ENCODE measurements around the gene CTNND1.
A peak's percentile ranks its signal among the peaks of the same experiment; 100 is the strongest.
"Not testable (repeated sequence)": the region's sequence is repeated elsewhere in the genome, so short reads cannot be mapped to it uniquely, and the experiment has no call there.

The CTNND1 gene

DNA sequence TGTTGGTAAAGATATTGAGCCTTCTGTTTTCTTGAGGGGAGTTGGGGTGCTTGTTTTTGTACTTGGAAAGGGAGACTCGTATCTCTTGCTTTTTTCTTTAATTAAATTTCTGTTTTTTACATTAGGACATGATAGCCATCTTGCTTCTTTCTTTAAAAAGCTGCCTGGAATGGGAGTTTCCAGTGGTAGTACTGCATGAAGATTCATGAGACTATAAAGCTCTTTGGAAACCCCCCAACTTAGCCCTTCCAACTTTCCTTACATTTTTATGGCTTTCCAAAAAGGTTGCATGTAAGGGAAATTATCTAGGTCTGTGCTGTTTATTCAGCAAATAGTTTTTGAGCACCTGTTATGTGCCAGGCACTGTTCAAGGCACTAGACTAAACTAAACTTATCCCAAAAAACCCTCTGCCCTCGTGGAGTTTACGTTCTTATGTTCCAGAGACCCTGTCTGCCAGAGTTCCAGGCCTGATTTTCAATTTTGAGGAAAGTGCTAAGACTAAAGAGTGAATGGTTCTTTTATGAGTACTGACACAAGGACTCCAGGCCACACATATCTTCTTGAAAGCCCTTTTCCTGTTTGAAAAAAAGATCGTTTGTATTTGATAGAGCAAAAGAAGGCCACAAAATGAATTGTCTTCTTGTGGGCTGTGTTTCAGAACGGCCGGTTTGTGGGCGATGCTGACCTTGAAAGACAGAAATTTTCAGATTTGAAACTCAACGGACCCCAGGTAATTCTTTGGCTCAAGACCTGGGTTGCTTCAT, 31.9 kb downstream of the CTNND1 start:
- Mint-ChIP-seq H3K9me3 (no peaks in the 10 kb centered on the region), H3K4me3 (peak overlapping the region; percentile 63 to 77), H3K4me1 (peaks cover 42% of the 10 kb centered on the region)

DNA sequence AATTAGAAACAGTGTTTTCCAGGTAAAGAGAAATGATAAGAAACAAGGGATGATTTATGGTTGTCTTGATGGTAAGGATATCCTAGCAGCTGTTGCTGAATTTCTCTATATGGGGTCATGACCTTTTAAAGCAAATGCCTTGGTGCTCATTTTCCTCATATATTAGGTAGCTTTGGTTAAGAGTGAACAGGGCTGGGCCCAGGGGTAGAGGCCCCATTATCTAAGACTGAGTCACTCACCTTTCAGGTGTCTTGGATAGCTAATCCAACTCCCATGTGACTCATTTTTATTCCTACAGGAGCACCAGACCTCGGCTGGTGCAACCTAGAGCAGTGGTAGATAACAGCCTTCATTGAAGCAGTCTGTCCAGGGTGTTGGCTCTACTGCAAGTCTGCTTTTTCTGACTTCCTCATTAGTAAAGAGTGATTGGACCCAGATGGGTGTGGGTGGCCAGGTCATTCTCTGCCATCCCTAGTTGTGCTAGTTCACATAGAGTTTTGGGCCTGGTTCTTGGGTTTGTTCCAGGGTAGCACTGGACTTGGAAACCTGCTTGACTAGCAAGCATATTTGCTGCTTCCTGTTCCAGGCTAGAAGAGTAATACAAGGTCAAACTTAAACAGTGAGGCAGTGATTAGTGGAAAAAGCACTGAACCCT, 37.4 kb downstream of the CTNND1 start:
- peaks cover 34% of the 10 kb centered on the region for H3K4me1 Mint-ChIP-seq
- ATAC-seq = no peak
- H3K4me3 Mint-ChIP-seq = no peak overlapping the region
- H3K9me3 Mint-ChIP-seq = no peaks in the 10 kb centered on the region
- peak overlapping the region in 1 of 2 donors; percentile 74 for H3K27ac Mint-ChIP-seq
- H3K27me3 Mint-ChIP-seq = no peaks in the 10 kb centered on the region
- DNase-seq = no peak

More for the DNA sequence above, 31.9 kb downstream of the CTNND1 start:
- Mint-ChIP-seq H3K27me3 (no peaks in the 10 kb centered on the region), H3K27ac (peak overlapping the region; percentile 91 to 95)
- ATAC-seq (no peak), DNase-seq (no peak)

DNA sequence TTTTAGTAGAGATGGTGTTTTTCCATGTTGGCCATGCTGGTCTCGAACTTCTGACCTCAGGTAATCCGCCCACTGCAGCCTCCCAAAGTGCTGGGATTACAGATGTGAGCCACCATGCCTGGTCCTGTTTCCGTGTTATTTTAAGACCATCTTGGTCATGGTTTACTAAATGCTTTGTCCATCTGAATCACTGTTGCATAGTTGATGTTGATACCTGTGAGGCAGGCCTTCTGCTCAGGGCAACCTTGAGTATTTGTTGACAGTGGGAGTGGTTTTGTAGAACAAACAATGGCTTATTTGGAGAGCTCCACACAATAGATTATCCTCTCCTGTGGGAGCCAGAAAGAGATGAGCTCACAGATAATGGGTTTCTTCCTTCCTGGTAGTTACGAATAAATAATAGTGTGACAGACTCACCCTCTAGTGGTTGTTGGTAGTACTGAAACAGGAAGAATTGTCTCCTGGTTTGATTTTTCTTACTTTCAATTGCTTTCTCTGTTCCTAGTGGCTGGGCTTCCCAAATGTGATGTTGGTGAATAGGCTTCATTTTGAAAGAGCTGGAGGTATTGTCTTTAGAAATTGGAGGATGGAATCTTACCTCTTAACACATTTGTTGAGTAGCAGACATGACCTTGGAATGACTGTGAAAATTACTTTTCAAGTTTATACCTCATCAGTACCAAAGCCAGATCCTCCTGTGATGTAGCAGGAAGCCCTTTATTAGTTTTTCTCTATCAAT, 39.0 kb downstream of the CTNND1 start:
- DNase-seq (peak in 1 of 2 donors; percentile 27), ATAC-seq (peak; percentile 88)
- peak overlapping the region; percentile 61 to 63 for H3K4me3 Mint-ChIP-seq
- H3K9me3 Mint-ChIP-seq = no peaks in the 10 kb centered on the region
- no peaks in the 10 kb centered on the region for H3K27me3 Mint-ChIP-seq
- peaks cover 32% of the 10 kb centered on the region for H3K4me1 Mint-ChIP-seq
- peak overlapping the region; percentile 55 to 91 for H3K27ac Mint-ChIP-seq

GRCh38 chr11:57801183-57801485, 39.5 kb downstream of the CTNND1 start:
- DNase-seq = no peak
- Mint-ChIP-seq H3K27me3 (no peaks in the 10 kb centered on the region), H3K4me3 (peak overlapping the region; percentile 11 to 61), H3K9me3 (no peaks in the 10 kb centered on the region), H3K27ac (peak overlapping the region in 1 of 2 donors; percentile 55), H3K4me1 (peaks cover 32% of the 10 kb centered on the region)
- no peak for ATAC-seq

GRCh38 chr11:57802411-57802810, 40.8 kb downstream of the CTNND1 start:
- H3K27ac Mint-ChIP-seq = no peak overlapping the region
- ATAC-seq = no peak
- H3K4me1 Mint-ChIP-seq = peaks cover 32% of the 10 kb centered on the region
- no peaks in the 10 kb centered on the region for H3K9me3 Mint-ChIP-seq
- H3K27me3 Mint-ChIP-seq = no peaks in the 10 kb centered on the region
- DNase-seq = no peak
- H3K4me3 Mint-ChIP-seq = no peak overlapping the region

- no peak overlapping the region for H3K4me3 Mint-ChIP-seq
- peaks cover 14% of the 10 kb centered on the region for H3K4me1 Mint-ChIP-seq
- no peaks in the 10 kb centered on the region for H3K9me3 Mint-ChIP-seq
- no peak for DNase-seq
- ATAC-seq = no peak
- no peak overlapping the region for H3K27ac Mint-ChIP-seq
- no peaks in the 10 kb centered on the region for H3K27me3 Mint-ChIP-seq
Measured at GRCh38 chr11:57804466-57804865, 42.9 kb downstream of the CTNND1 start.

- DNase-seq (no peak), ATAC-seq (no peak)
- Mint-ChIP-seq H3K27me3 (no peaks in the 10 kb centered on the region), H3K27ac (peak overlapping the region in 1 of 2 donors; percentile 55), H3K9me3 (no peaks in the 10 kb centered on the region), H3K4me1 (peaks cover 7% of the 10 kb centered on the region), H3K4me3 (no peak overlapping the region)
Measured at GRCh38 chr11:57805780-57806179, 44.2 kb downstream of the CTNND1 start.

DNA sequence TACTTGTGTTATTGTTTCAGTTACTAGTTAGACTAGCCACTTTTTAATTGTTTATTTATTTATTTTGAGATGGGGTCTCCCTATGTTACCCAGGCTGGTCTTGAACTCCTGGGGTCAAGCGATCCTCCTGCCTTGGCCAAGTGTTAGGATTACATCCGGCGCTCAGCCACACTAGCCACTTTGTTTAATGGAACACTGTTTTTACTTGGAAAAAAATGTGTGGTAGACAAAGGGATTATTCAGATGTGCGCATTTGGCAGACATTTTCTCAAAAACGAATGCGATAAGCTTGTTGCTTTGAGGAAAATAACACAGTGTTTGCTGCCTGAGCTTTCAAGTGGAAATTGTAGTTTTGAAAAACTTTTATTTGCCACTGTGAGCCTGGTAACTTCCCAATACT, 51.0 kb downstream of the CTNND1 start:
- H3K27ac Mint-ChIP-seq = no peak overlapping the region
- no peak overlapping the region for H3K4me3 Mint-ChIP-seq
- no peaks in the 10 kb centered on the region for H3K9me3 Mint-ChIP-seq
- no peaks in the 10 kb centered on the region for H3K27me3 Mint-ChIP-seq
- DNase-seq (no peak), ATAC-seq (no peak)
- H3K4me1 Mint-ChIP-seq = peaks cover 11% of the 10 kb centered on the region

- peak; percentile 85 for ATAC-seq
Measured at GRCh38 chr11:57815476-57815875, 53.9 kb downstream of the CTNND1 start.

GRCh38 chr11:57815877-57816276, 54.3 kb downstream of the CTNND1 start:
- Mint-ChIP-seq H3K27ac (peak overlapping the region; percentile 1 to 86), H3K4me1 (peaks cover 11% of the 10 kb centered on the region), H3K9me3 (no peaks in the 10 kb centered on the region), H3K27me3 (no peaks in the 10 kb centered on the region), H3K4me3 (no peak overlapping the region)
- peak; percentile 28 for ATAC-seq
- DNase-seq = no peak

More at GRCh38 chr11:57815476-57815875, 53.9 kb downstream of the CTNND1 start:
- H3K9me3 Mint-ChIP-seq = no peaks in the 10 kb centered on the region
- DNase-seq = no peak
- H3K4me1 Mint-ChIP-seq = peaks cover 11% of the 10 kb centered on the region
- peak overlapping the region; percentile 1 to 86 for H3K27ac Mint-ChIP-seq
- H3K4me3 Mint-ChIP-seq = peak overlapping the region in 1 of 2 donors; percentile 1
- H3K27me3 Mint-ChIP-seq = no peaks in the 10 kb centered on the region

DNA sequence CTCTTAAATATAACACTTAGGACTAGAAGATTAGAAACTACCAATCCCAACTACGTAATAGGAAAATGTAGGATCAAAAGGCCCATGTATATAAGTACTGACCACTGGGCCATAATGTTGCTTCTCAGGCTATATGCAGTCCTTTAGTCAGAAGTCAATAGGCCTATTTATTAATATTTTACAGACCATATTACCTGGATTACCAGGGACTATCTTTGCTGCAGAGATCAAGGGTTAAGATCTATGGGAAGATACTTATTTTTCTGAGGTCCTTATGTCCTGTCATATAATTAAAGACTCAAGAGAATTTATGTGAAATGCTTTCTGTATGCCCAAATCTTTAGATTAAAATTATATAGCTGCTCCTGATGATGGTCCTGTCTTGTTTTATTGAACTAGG, 57.2 kb downstream of the CTNND1 start:
- no peaks in the 10 kb centered on the region for H3K27me3 Mint-ChIP-seq
- DNase-seq (no peak), ATAC-seq (no peak)
- no peaks in the 10 kb centered on the region for H3K9me3 Mint-ChIP-seq
- no peak overlapping the region for H3K27ac Mint-ChIP-seq
- H3K4me3 Mint-ChIP-seq = no peak overlapping the region
- H3K4me1 Mint-ChIP-seq = peaks cover 11% of the 10 kb centered on the region

DNA sequence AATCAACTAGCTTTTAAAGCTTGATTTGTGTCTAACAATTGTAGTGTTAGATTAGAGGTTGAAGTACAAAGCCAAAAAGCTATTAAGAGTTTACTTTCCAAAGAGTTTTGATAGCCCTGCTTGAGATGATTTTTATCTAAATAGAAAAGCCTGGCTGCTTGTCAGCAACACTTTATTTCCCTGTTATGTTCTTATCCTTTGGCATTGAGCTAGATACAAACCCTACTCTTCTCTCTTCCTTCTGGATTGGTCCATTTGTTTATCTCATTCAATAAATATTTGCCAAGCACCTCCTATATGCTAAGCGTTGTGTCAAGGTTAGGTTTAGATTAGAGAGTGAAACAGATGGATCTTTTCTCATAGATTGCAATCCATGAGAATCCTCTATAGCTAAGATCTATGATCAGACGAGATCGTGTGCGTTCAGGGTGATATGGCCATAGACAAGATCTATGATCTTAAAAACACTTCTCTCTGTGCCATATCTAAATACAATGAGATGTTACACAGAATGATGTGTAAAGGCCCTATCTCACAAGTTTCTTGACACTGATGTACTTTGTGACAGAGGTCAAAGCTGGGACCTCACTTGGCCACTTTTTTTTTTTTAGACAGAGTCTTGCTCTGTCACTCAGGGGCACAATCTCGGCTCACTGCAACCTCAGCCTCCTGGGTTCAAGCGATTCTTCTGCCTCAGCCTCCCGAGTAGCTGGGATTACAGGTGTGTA, 57.8 kb downstream of the CTNND1 start:
- peak overlapping the region in 1 of 2 donors; percentile 72 for H3K27ac Mint-ChIP-seq
- H3K4me3 Mint-ChIP-seq = no peak overlapping the region
- no peaks in the 10 kb centered on the region for H3K27me3 Mint-ChIP-seq
- peaks cover 11% of the 10 kb centered on the region for H3K4me1 Mint-ChIP-seq
- no peaks in the 10 kb centered on the region for H3K9me3 Mint-ChIP-seq
- ATAC-seq (no peak), DNase-seq (no peak)

DNA sequence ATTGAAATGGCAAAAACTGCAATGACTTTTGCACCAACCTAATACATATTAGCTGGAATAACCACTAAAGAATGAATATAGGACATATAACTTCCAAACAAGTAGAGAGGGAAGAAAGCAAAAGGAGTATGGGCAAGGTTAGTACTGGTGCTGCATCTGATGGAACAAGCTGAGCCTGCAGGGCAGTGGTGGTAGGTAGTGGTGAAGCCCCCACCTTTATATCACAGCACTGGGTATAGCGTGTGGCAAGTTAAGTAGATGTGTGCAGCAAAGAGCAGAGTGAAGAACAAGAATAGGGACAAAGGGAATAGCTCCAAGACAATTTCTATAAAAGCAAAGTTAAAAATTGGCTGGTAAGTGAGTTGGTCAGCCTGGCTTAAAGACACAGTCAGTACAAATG, 62.3 kb downstream of the CTNND1 start:
- no peaks in the 10 kb centered on the region for H3K27me3 Mint-ChIP-seq
- H3K4me1 Mint-ChIP-seq = no peaks in the 10 kb centered on the region
- no peak overlapping the region for H3K4me3 Mint-ChIP-seq
- peak overlapping the region in 1 of 2 donors; percentile 79 for H3K27ac Mint-ChIP-seq
- no peaks in the 10 kb centered on the region for H3K9me3 Mint-ChIP-seq
- no peak for ATAC-seq
- DNase-seq = no peak

DNA sequence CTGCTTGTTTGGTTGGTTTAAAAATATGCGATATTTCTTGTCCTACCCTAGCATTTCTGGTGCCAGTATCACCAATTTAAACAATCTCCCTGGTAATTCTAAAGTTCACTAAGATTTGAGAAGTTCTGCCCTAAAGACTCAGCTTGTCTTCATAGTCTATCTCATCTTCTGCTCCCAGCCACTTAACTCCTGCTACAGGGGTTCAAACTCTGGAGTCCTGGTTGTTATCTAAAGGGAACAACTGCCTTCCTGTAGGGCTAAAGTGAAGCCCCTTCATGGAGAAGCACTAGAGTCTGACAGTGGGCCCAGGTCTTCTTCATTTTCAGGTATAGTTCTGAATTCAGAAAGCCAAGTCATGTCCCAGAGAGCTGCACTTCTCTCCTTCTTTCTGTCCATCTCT, 73.2 kb downstream of the CTNND1 start:
- Mint-ChIP-seq H3K4me1 (no peaks in the 10 kb centered on the region), H3K27me3 (peaks cover 26% of the 10 kb centered on the region), H3K9me3 (no peaks in the 10 kb centered on the region), H3K4me3 (no peak overlapping the region), H3K27ac (no peak overlapping the region)
- no peak for DNase-seq
- no peak for ATAC-seq

GRCh38 chr11:57838609-57839008, 77.0 kb downstream of the CTNND1 start:
- DNase-seq, H3K4me1 Mint-ChIP-seq, H3K27ac Mint-ChIP-seq, ATAC-seq, H3K4me3 Mint-ChIP-seq, H3K9me3 Mint-ChIP-seq: not testable (repeated sequence)
- H3K27me3 Mint-ChIP-seq = peaks cover 19% of the 10 kb centered on the region

Data from stimulated activated naive CD8-positive, alpha-beta T cell treated with anti-CD3 and anti-CD28 coated beads, Interleukin-15, amount 100 ng/mL, for 72 hours (primary cell).